Measurements from ENCODE around the gene BBX. TPM values are rescaled to one million over a fixed set of nuclear protein-coding genes. Genes with fewer than 3 reads are reported as not detected.

BBX gene
- total and polyA plus RNA-seq, 2 of the 4 experiments (the other 2 are of a cell fraction) = 13.6 to 107 TPM

GRCh38 chr3:107540857-107541256 lies 18.1 kb downstream of the BBX start:
- TF ChIP-seq SMC3 (IDR thresholded peaks at IDR 0.05; ENCODE audit: low read depth, low read length) (no peak), CEBPB (IDR thresholded peaks at IDR 0.05; ENCODE audit: low read depth, low read length) (no peak), CHD1 (IDR thresholded peaks at IDR 0.05; ENCODE audit: low read depth, low read length) (no peak), RAD21 (IDR thresholded peaks at IDR 0.05; ENCODE audit: low read length) (no peak), MAFK (IDR thresholded peaks at IDR 0.05; ENCODE audit: low read depth, low read length) (no peak), MAZ (IDR thresholded peaks at IDR 0.05; ENCODE audit: borderline replicate concordance, low read depth, low read length) (no peak), FOS (IDR thresholded peaks at IDR 0.05; ENCODE audit: low read depth, low read length) (no peak), RCOR1 (IDR thresholded peaks at IDR 0.05; ENCODE audit: insufficient replicate concordance, low read length) (no peak), MXI1 (IDR thresholded peaks at IDR 0.05; ENCODE audit: borderline replicate concordance, low read depth, low read length) (no peak), CTCF (conservative IDR thresholded peaks at IDR 0.05; ENCODE audit: low read depth, low read length) (no peak), RFX5 (IDR thresholded peaks at IDR 0.05; ENCODE audit: low read depth, low read length) (no peak)
- H2AK5ac ChIP-seq (ENCODE audit: low read depth, low read length) = no peak overlapping the region
- no peak overlapping the region for H3K56ac ChIP-seq (ENCODE audit: extremely low read depth, insufficient read depth, low read length)
- BruUV-seq (replicated peaks) = no TSS peak
- H3K18ac ChIP-seq (ENCODE audit: low read depth, low read length) = no peak overlapping the region
- no peak overlapping the region for H4K8ac ChIP-seq (ENCODE audit: low read depth in 2 of 2, low read length in 2 of 2)
- H3K27me3 ChIP-seq (ENCODE audit: control insufficient read depth, insufficient read depth, low read length) = no peaks in the 10 kb centered on the region
- no peaks in the 10 kb centered on the region for H3K36me3 ChIP-seq (ENCODE audit: control insufficient read depth, insufficient read depth, low read length)
- no peak overlapping the region for H2BK5ac ChIP-seq (ENCODE audit: low read depth, low read length, poor library complexity, severe bottlenecking)
- WGBS, 2 experiments (ENCODE audit: extremely low coverage in 2 of 2, insufficient read length in 1 of 2) = no CpG with 5 or more reads among the region's 3 CpGs
- dilution Hi-C loops (cut with HindIII; ENCODE audit: low sequenced_read_pairs, unreplicated experiment) = no loop called here
- no peak overlapping the region for H2AFZ ChIP-seq (replicated peaks; ENCODE audit: low read length, poor library complexity)
- H2BK120ac ChIP-seq (ENCODE audit: low read depth, low read length) = no peak overlapping the region
- ATAC-seq (ENCODE audit: low read depth) (no peak), DNase-seq (no peak)
- H4K5ac ChIP-seq (ENCODE audit: low read depth, low read length) = no peak overlapping the region
- no peak overlapping the region for H2BK20ac ChIP-seq (ENCODE audit: low read depth, low read length)
- no peak overlapping the region for H3K4me3 ChIP-seq (ENCODE audit: insufficient read depth, low read depth, low read length)
- no peak overlapping the region for H2BK15ac ChIP-seq (ENCODE audit: low read depth, low read length)
- no peak overlapping the region for H3K4me2 ChIP-seq (ENCODE audit: low read depth, low read length)
- H3K4ac ChIP-seq (ENCODE audit: low read depth, low read length) = no peak overlapping the region
- no peaks in the 10 kb centered on the region for H4K20me1 ChIP-seq (ENCODE audit: insufficient read depth, low read length)
- POLR2A ChIA-PET (ENCODE audit: unreplicated experiment) = no interaction called here
- H2AK9ac ChIP-seq (replicated peaks; ENCODE audit: low read depth, low read length, poor library complexity) = no peak overlapping the region
- intact Hi-C loops (cut with micrococcal nuclease) = no loop called here
- CTCF ChIA-PET = no interaction called here
- 0 out of 2 replicates have a peak, but pooled peaks cover 4% of the 10 kb centered on the region for H3K9me1 ChIP-seq (ENCODE audit: insufficient read depth, low read length)
- H3K79me1 ChIP-seq (ENCODE audit: low read depth in 1 of 2, low read length in 2 of 2) = peaks cover 5 to 6% of the 10 kb centered on the region in 2 experiments; a peak in 3 of 4 replicates
- H3K23ac ChIP-seq (ENCODE audit: low read depth, low read length) = no peak overlapping the region
- no peak overlapping the region for H3K27ac ChIP-seq (ENCODE audit: insufficient read depth, low read length)
- H3K4me1 ChIP-seq (ENCODE audit: control insufficient read depth, insufficient read depth, low read length) = peaks cover 6% of the 10 kb centered on the region
- no peaks in the 10 kb centered on the region for H3K9me3 ChIP-seq (ENCODE audit: control insufficient read depth, insufficient read depth, low read length)
- no peak overlapping the region for H3K14ac ChIP-seq (replicated peaks; ENCODE audit: low read depth, low read length)
- in situ Hi-C loops (cut with MboI; ENCODE audit: low sequenced_read_pairs) = no loop called here
- no peak overlapping the region for H4K91ac ChIP-seq (ENCODE audit: insufficient read depth, low read depth, low read length)
- H3K9ac ChIP-seq (ENCODE audit: low read depth, low read length) = no peak overlapping the region

Measured in IMR-90 (cell line).